Pancreas (tissue), 10 donors: ENCODE results near the gene LDLRAP1. TPM values are rescaled to one million over a fixed set of nuclear protein-coding genes. Genes with fewer than 3 reads are reported as not detected.

ENCODE experiments used
- ATAC-seq, 4 donors: fragments of 200-7000 bp; cut with Tn5 transposase; one replicate each; pipeline versions ENCODE4 v1.8.0 to v1.9.1; 2020; ENCODE audit warnings: mild to moderate bottlenecking in 4 of 4, moderate library complexity in 4 of 4
- DNase-seq, 6 donors: peaks; one replicate each; pipeline ENCODE4 v3.0.0-alpha.2; 2020
- FAIRE-seq: peaks from 2 replicates; lab custom pipeline; 2012; peaks lifted over from hg19 to GRCh38; lab: Jason Lieb, UNC
- H3K27ac ChIP-seq, 4 donors: fragments of 200-600 bp; sonication (generic); 1 replicate in 3 of 4; 2 replicates in 1 of 4; pipeline versions ENCODE4 v1.5.0 to v1.8.0; 2020
- H3K27me3 ChIP-seq, 4 donors: fragments of 200-600 bp; one replicate each; pipeline ENCODE4 v1.8.0; 2021
- H3K36me3 ChIP-seq, 3 donors: fragments of 200-600 bp; sonication (generic) in 1 of 3; one replicate each; pipeline versions ENCODE4 v1.5.0 to v1.8.0; 2020 to 2021
- H3K4me1 ChIP-seq, 3 donors: fragments of 200-600 bp; one replicate each; pipeline ENCODE4 v1.8.0; 2021
- H3K4me3 ChIP-seq, 4 donors: fragments of 200-600 bp; sonication (generic) in 2 of 4; one replicate each; pipeline versions ENCODE4 v1.5.0 to v1.8.0; 2020 to 2021
- H3K9me3 ChIP-seq, 4 donors: fragments of 200-600 bp; one replicate each; pipeline ENCODE4 v1.8.0; 2021
- WGBS, 2 donors: extraction: QIAGEN DNeasy Blood & Tissue Kit; methylation state at CpG; one replicate each; pipeline ENCODE4 v1.1.7; 2013; 5-methylcytosine and 5-hydroxymethylcytosine counted together
- intact Hi-C, 3 donors: fragments of 100-400 bp; cut with DNase I; formaldehyde crosslinking; loops; one replicate each; pipeline versions ENCODE4 v1.11.1 to v1.14.2; 2022
- polyA plus RNA-seq, 2 donors: library from polyadenylated mRNA; stranded (reverse); fragments of 200-250 nt; gene quantifications; one replicate each; pipeline ENCODE4 v1.2.3, GENCODE V29; 2013
- total RNA-seq, 6 donors: library from RNA; stranded (reverse); fragmentation: NEBNext Ultra II Directional in 4 of 6; extraction: Animal tissue kit (Norgen Biotek cat#: 25700) in 4 of 6; gene quantifications; one replicate each; pipeline versions ENCODE4 v1.2.1 to v1.2.4, GENCODE V29; 2021 to 2023
- TF ChIP-seq, protein P1 (sequence below), 4 donors: fragments of 200-600 bp; sonication (generic) in 3 of 4; IDR thresholded peaks; one replicate each; pipeline versions ENCODE4 v1.5.0 to v1.8.0; 2021; ENCODE audit warnings: antibody characterized with exemption in 4 of 4
- donor health status: healthy with polysubstance abuse.
- donor health status: DM: no; HTN: no; CAD: no; lungs with moderate emphysema.
- donor health status: DM: no; HTN: no; CAD: no.
- donor health status: control.
- donor health status: control.
- donor health status: Bipolar disorder and iron deficiency.
- donor health status: DM: yes; HTN: yes; CAD: no.
- donor health status: DM: no; HTN: no; CAD: no.
- donor health status: DM: no; HTN: no; CAD: no.
- donor health status: DM: yes; HTN: yes; CAD: no.

Gene LDLRAP1
- total and polyA plus RNA-seq, 8 donors: 21.0 to 71.9 (median 23.7) TPM

GRCh38 chr1:25556791-25557476 lies 13.5 kb downstream of the LDLRAP1 start:
- Histone ChIP-seq H3K36me3 (peaks cover 0 to 29% (median 0%) of the 10 kb centered on the region in 3 donors), H3K4me1 (no peaks in the 10 kb centered on the region), H3K9me3 (no peaks in the 10 kb centered on the region), H3K4me3 (no peak overlapping the region), H3K27me3 (no peaks in the 10 kb centered on the region), H3K27ac (no peak overlapping the region)
- TF ChIP-seq, protein P1, sequence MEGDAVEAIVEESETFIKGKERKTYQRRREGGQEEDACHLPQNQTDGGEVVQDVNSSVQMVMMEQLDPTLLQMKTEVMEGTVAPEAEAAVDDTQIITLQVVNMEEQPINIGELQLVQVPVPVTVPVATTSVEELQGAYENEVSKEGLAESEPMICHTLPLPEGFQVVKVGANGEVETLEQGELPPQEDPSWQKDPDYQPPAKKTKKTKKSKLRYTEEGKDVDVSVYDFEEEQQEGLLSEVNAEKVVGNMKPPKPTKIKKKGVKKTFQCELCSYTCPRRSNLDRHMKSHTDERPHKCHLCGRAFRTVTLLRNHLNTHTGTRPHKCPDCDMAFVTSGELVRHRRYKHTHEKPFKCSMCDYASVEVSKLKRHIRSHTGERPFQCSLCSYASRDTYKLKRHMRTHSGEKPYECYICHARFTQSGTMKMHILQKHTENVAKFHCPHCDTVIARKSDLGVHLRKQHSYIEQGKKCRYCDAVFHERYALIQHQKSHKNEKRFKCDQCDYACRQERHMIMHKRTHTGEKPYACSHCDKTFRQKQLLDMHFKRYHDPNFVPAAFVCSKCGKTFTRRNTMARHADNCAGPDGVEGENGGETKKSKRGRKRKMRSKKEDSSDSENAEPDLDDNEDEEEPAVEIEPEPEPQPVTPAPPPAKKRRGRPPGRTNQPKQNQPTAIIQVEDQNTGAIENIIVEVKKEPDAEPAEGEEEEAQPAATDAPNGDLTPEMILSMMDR (IDR thresholded peaks at IDR 0.05): no peak
- FAIRE-seq (no peak), ATAC-seq (peak in 3 of 4 donors; percentile 27 to 44 (median 33)), DNase-seq (peak in 1 of 6 donors; percentile 60)
- intact Hi-C loops: no loop called here
- WGBS, 2 donors: 84 to 88% methylated on average over 10 of the region's 10 CpGs

GRCh38 chr1:25557543-25557942 lies 14.1 kb downstream of the LDLRAP1 start:
- FAIRE-seq (no peak), ATAC-seq (no peak), DNase-seq (no peak)
- no peak overlapping the region for H3K4me3 ChIP-seq
- intact Hi-C loops: no loop called here
- H3K36me3 ChIP-seq: peaks cover 0 to 32% (median 0%) of the 10 kb centered on the region in 3 donors
- H3K27me3 ChIP-seq: no peaks in the 10 kb centered on the region
- H3K4me1 ChIP-seq: no peaks in the 10 kb centered on the region
- TF ChIP-seq, protein P1 (IDR thresholded peaks at IDR 0.05): no peak
- H3K9me3 ChIP-seq: no peaks in the 10 kb centered on the region
- WGBS, 2 donors: 79 to 89% methylated on average over 7 of the region's 7 CpGs
- H3K27ac ChIP-seq: no peak overlapping the region

DNA sequence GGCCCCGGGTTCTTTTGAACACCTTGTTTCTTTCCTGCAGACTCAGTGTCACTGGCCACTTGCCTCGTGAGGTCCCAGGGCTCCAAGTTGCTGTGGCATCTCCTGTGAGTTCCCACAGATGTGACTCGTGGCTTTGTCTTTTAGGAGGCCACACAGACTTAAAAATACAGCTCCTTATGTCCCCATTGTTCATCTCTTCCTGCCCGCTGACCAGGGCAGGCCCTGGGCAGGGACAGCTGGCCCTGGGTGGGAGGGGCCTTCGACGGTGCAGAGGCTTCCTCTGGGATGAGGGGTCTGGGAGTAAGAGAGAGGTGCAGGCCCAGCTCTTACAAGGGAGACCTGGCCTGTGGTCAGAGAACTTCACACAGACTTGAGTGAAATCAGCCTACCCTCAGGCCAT lies 15.6 kb downstream of the LDLRAP1 start:
- ATAC-seq: no peak
- no peaks in the 10 kb centered on the region for H3K4me1 ChIP-seq
- intact Hi-C loops: no loop called here
- H3K36me3 ChIP-seq: peaks cover 0 to 43% (median 0%) of the 10 kb centered on the region in 3 donors
- no peak for FAIRE-seq
- no peaks in the 10 kb centered on the region for H3K9me3 ChIP-seq
- DNase-seq: peak in 1 of 6 donors; percentile 9
- H3K27me3 ChIP-seq: no peaks in the 10 kb centered on the region
- WGBS, 2 donors: 59 to 81% methylated on average over 6 of the region's 6 CpGs
- TF ChIP-seq, protein P1 (IDR thresholded peaks at IDR 0.05): no peak
- H3K4me3 ChIP-seq: no peak overlapping the region
- no peak overlapping the region for H3K27ac ChIP-seq

DNA sequence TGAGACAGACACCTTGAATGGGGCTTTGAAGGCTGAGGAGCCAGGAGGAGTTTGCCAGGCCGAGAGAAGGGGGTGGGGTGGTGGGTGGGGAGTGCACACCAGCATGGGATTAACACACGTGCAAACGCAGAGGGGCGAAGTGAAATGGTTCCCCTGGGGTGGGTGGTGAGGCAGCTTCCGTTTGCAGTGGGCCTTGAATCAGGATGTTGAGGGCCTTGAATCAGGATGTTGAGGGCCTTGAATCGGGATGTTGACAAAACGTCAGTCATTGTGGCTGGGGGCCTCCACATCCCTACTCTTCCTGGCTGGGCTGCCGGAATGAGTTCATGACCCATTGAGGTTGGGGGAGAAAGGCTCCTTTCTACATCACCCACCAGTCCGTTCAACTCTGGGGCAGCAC lies 16.6 kb downstream of the LDLRAP1 start:
- intact Hi-C loops: no loop called here
- no peak for ATAC-seq
- DNase-seq: no peak
- TF ChIP-seq, protein P1 (IDR thresholded peaks at IDR 0.05): no peak
- no peak overlapping the region for H3K4me3 ChIP-seq
- FAIRE-seq: no peak
- peaks cover 0 to 50% (median 0%) of the 10 kb centered on the region in 3 donors for H3K36me3 ChIP-seq
- WGBS, 2 donors: 83% methylated on average over 9 of the region's 9 CpGs
- no peaks in the 10 kb centered on the region for H3K4me1 ChIP-seq
- H3K9me3 ChIP-seq: no peaks in the 10 kb centered on the region
- H3K27me3 ChIP-seq: no peaks in the 10 kb centered on the region
- no peak overlapping the region for H3K27ac ChIP-seq

- H3K4me1 ChIP-seq: no peaks in the 10 kb centered on the region
- no peak for FAIRE-seq
- intact Hi-C loops: no loop called here
- 82 to 86% methylated on average over 4 of the region's 4 CpGs for WGBS, 2 donors
- H3K27ac ChIP-seq: no peak overlapping the region
- DNase-seq: peak in 1 of 6 donors; percentile 40
- no peaks in the 10 kb centered on the region for H3K27me3 ChIP-seq
- no peaks in the 10 kb centered on the region for H3K9me3 ChIP-seq
- no peak for ATAC-seq
- H3K36me3 ChIP-seq: peaks cover 0 to 54% (median 0%) of the 10 kb centered on the region in 3 donors
- TF ChIP-seq, protein P1 (IDR thresholded peaks at IDR 0.05): no peak
- H3K4me3 ChIP-seq: no peak overlapping the region
Observed at GRCh38 chr1:25560788-25561187, 17.4 kb downstream of the LDLRAP1 start.
